GM12865 (cell line): ENCODE data around the gene CTSD.

Experiments used
- DNase-seq: peaks from one replicate; pipeline ENCODE4 v3.0.0; 2010; ENCODE audit warnings: low read depth
- H3K4me3 ChIP-seq: 2 replicates; pipeline ENCODE4 v1.5.1; 2011; ENCODE audit warnings: mild to moderate bottlenecking, low read depth, low read length, control low read depth
- CTCF ChIP-seq: IDR thresholded peaks from 2 replicates; pipeline ENCODE4 v1.5.1; 2011; ENCODE audit warnings: low read length, control low read depth, low read depth, inconsistent platforms; ENCODE audit not compliant: insufficient read depth; ENCODE audit errors: missing control alignments

Gene CTSD

GRCh38 chr11:1752907-1753228 lies 10.9 kb downstream of the CTSD start:
- no peak overlapping the region for H3K4me3 ChIP-seq

GRCh38 chr11:1751999-1752906 lies 11.5 kb downstream of the CTSD start:
- no peak for DNase-seq

More at GRCh38 chr11:1752907-1753228, 10.9 kb downstream of the CTSD start:
- no peak for DNase-seq
- no peak for TF ChIP-seq CTCF

GRCh38 chr11:1751531-1751921 lies 12.2 kb downstream of the CTSD start:
- DNase-seq: no peak
- no peak for TF ChIP-seq CTCF
- H3K4me3 ChIP-seq: no peak overlapping the region

More at GRCh38 chr11:1751999-1752906, 11.5 kb downstream of the CTSD start:
- TF ChIP-seq CTCF: no peak
- no peak overlapping the region for H3K4me3 ChIP-seq

GRCh38 chr11:1750840-1751530 lies 12.7 kb downstream of the CTSD start:
- DNase-seq: no peak
- no peak for TF ChIP-seq CTCF
- no peak overlapping the region for H3K4me3 ChIP-seq

- DNase-seq: no peak
- H3K4me3 ChIP-seq: no peak within 1 kb of the TSS
- no peak for TF ChIP-seq CTCF
Observed at GRCh38 chr11:1750481-1750839, 13.3 kb downstream of the CTSD start, which contains the start of gene IFITM10. Gene IFITM10 (minus strand): TSS chr11:1750595. CDS start chr11:1750442, 153 bp downstream.

DNA sequence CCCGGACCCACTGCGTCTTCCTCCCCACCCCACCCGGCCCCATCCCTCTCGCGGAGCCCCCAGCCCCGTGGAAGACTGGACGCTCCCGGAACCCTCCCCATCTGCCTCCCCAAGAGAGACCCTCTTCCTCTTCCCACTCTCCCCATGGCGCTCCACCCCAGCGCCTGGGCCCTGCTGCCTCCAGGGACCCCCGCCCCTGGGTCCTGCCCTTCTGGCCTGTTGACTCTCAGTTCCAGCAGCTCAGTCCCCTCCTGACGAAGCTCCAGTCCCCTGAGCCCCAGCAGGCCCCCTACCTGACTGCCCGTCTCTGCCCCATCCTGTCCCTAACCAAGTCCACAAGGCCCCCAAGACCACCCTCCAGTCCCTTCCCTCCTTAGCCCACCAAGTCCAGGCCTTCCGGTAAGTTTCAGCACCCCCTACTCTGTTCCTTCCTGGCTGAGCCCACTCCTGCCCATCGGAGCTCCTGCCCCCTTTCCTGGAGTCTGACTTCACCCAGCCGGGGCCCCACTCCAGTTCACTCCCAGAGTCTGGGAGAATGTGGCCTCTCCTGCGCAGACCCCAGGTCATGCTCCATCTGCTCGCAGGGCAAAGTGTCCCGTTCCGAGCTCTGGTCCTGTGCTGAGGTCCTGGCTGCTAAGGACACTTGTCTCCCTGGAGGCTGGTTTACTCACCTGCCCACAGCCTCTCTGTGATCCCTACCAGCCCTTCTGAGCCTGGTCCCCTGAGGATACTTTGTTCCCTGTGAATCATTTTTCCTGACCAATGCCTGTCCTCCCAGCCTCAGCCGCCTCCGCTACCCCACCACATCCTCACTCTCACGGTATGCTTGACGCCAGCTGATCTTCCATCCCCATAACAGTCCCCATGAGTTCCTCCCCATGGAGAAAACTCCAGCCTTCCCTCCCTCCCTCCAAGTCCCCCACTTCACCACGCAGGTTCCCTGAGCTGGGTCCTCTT lies 14.1 kb downstream of the CTSD start:
- no peak for TF ChIP-seq CTCF
- H3K4me3 ChIP-seq: no peak overlapping the region
- no peak for DNase-seq
